ENCODE results near the gene OSBP2.

Gene OSBP2

DNA sequence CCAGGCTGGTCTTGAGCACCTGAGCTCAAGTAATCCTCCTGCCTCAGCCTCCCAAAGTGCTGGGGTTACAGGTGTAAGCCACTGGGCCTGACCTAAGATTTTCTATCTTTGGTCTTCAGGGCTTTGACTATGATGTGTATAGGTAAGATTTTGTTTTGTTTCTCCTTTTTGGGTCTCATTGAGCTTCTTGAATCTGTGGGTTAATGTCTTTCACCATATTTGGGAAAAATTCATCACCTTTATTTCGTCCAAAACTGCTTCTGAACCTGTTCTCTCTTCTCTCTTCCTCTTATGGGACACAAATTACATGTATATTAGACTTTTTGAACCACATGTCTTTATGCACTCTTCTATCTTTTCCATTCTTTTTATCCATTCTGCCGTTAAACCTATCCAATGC, 100.4 kb downstream of the OSBP2 start:
- Histone ChIP-seq H3K9ac (no peak overlapping the region), H3K9me3 (ENCODE audit: control insufficient read depth, low read length) (no peaks in the 10 kb centered on the region), H3K27ac (no peak overlapping the region), H2AFZ (no peak overlapping the region), H3K27me3 (ENCODE audit: control insufficient read depth, insufficient read depth, low read length) (no peaks in the 10 kb centered on the region), H3K4me3 (ENCODE audit: low read depth, low read length) (no peak overlapping the region), H3K79me2 (no peaks in the 10 kb centered on the region), H3K36me3 (ENCODE audit: control insufficient read depth, insufficient read depth, low read length) (no peaks in the 10 kb centered on the region), H3K4me2 (ENCODE audit: low read length) (no peak overlapping the region), H3K4me1 (no peaks in the 10 kb centered on the region)
- TF ChIP-seq, protein P1, sequence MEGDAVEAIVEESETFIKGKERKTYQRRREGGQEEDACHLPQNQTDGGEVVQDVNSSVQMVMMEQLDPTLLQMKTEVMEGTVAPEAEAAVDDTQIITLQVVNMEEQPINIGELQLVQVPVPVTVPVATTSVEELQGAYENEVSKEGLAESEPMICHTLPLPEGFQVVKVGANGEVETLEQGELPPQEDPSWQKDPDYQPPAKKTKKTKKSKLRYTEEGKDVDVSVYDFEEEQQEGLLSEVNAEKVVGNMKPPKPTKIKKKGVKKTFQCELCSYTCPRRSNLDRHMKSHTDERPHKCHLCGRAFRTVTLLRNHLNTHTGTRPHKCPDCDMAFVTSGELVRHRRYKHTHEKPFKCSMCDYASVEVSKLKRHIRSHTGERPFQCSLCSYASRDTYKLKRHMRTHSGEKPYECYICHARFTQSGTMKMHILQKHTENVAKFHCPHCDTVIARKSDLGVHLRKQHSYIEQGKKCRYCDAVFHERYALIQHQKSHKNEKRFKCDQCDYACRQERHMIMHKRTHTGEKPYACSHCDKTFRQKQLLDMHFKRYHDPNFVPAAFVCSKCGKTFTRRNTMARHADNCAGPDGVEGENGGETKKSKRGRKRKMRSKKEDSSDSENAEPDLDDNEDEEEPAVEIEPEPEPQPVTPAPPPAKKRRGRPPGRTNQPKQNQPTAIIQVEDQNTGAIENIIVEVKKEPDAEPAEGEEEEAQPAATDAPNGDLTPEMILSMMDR (IDR thresholded peaks at IDR 0.05) = no peak

DNA sequence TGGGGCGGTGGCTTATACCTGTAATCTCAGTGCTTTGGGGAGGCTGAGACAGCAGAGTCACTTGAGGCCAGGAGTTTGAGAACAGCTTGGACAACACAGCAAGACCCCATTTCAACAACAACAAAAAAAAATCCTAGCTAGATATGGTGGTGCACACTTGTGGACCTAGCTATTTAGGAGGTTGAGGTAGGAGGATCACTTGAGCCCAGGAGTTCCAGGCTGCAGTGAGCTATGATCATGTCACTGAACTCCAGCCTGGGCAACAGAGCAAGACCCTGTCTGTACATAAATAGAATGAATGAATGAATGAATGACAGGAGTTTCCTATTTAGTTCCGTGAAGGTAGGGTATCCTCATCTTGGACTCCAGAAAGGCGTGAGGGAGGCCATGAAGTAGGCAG, 107.0 kb downstream of the OSBP2 start:
- no peaks in the 10 kb centered on the region for H3K9me3 ChIP-seq (ENCODE audit: control insufficient read depth, low read length)
- H3K79me2 ChIP-seq = no peaks in the 10 kb centered on the region
- H3K27me3 ChIP-seq (ENCODE audit: control insufficient read depth, insufficient read depth, low read length) = no peaks in the 10 kb centered on the region
- no peak overlapping the region for H3K4me3 ChIP-seq (ENCODE audit: low read depth, low read length)
- no peak overlapping the region for H3K27ac ChIP-seq
- no peak overlapping the region for H3K9ac ChIP-seq
- H2AFZ ChIP-seq = no peak overlapping the region
- TF ChIP-seq, protein P1 (IDR thresholded peaks at IDR 0.05) = no peak
- no peak overlapping the region for H3K4me2 ChIP-seq (ENCODE audit: low read length)
- H3K36me3 ChIP-seq (ENCODE audit: control insufficient read depth, insufficient read depth, low read length) = no peaks in the 10 kb centered on the region
- H3K4me1 ChIP-seq = no peaks in the 10 kb centered on the region

GRCh38 chr22:30802202-30803166, 107.8 kb downstream of the OSBP2 start:
- no peaks in the 10 kb centered on the region for H3K79me2 ChIP-seq
- peak overlapping the region; percentile 46 for H3K4me2 ChIP-seq (ENCODE audit: low read length)
- no peak overlapping the region for H3K27ac ChIP-seq
- H3K36me3 ChIP-seq (ENCODE audit: control insufficient read depth, insufficient read depth, low read length) = no peaks in the 10 kb centered on the region
- no peak overlapping the region for H3K9ac ChIP-seq
- TF ChIP-seq, protein P1 (IDR thresholded peaks at IDR 0.05) = no peak
- H3K4me1 ChIP-seq = no peaks in the 10 kb centered on the region
- H3K4me3 ChIP-seq (ENCODE audit: low read depth, low read length) = no peak overlapping the region
- H2AFZ ChIP-seq = peak overlapping the region; percentile 69
- no peaks in the 10 kb centered on the region for H3K27me3 ChIP-seq (ENCODE audit: control insufficient read depth, insufficient read depth, low read length)
- no peaks in the 10 kb centered on the region for H3K9me3 ChIP-seq (ENCODE audit: control insufficient read depth, low read length)

GRCh38 chr22:30803679-30804078, 109.0 kb downstream of the OSBP2 start:
- H3K9me3 ChIP-seq (ENCODE audit: control insufficient read depth, low read length) = no peaks in the 10 kb centered on the region
- no peaks in the 10 kb centered on the region for H3K27me3 ChIP-seq (ENCODE audit: control insufficient read depth, insufficient read depth, low read length)
- no peak overlapping the region for H3K4me2 ChIP-seq (ENCODE audit: low read length)
- no peaks in the 10 kb centered on the region for H3K36me3 ChIP-seq (ENCODE audit: control insufficient read depth, insufficient read depth, low read length)
- H3K9ac ChIP-seq = no peak overlapping the region
- TF ChIP-seq, protein P1 (IDR thresholded peaks at IDR 0.05) = no peak
- H3K79me2 ChIP-seq = no peaks in the 10 kb centered on the region
- H3K27ac ChIP-seq = no peak overlapping the region
- no peak overlapping the region for H3K4me3 ChIP-seq (ENCODE audit: low read depth, low read length)
- no peaks in the 10 kb centered on the region for H3K4me1 ChIP-seq
- H2AFZ ChIP-seq = no peak overlapping the region
